Esophagus muscularis mucosa (tissue), 3 donors: ENCODE results near the gene EIF1B.

Source experiments
- CTCF ChIP-seq, 3 experiments: fragments of 200-600 bp in 2 of 3; fragments of 450-650 bp in 1 of 3; sonication (generic) in 2 of 3; IDR thresholded peaks; one replicate each; pipeline ENCODE4 v1.5.1; 2017 to 2019; ENCODE audit warnings: antibody characterized with exemption in 3 of 3, mild to moderate bottlenecking in 2 of 3, moderate library complexity in 1 of 3
- POLR2AphosphoS5 ChIP-seq, 2 donors: sonication (generic); formaldehyde crosslinking; IDR thresholded peaks; one replicate each; pipeline ENCODE4 v1.6.1; 2017; ENCODE audit warnings: antibody characterized with exemption in 2 of 2

GRCh38 chr3:40332684-40333083 is 23.2 kb downstream of the EIF1B start:
- TF ChIP-seq CTCF (IDR thresholded peaks at IDR 0.05) (no peak), POLR2AphosphoS5 (IDR thresholded peaks at IDR 0.05) (no peak)
